NCI-H82 (cell line): Measurements from ENCODE around the gene MMP24.
"Not testable (repeated sequence)": the region's sequence is repeated elsewhere in the genome, so short reads cannot be mapped to it uniquely, and the experiment has no call there.

Experiments
- DNase-seq: peaks from one replicate; lab custom pipeline; 2025; lab: John Stamatoyannopoulos, UW

MMP24 gene

GRCh38 chr20:35311409-35311808 lies 84.9 kb downstream of the MMP24 start:
- DNase-seq: no peak

GRCh38 chr20:35311822-35312221 lies 85.3 kb downstream of the MMP24 start:
- no peak for DNase-seq

- DNase-seq: no peak
Measured at GRCh38 chr20:35312318-35312717, 85.8 kb downstream of the MMP24 start.

- DNase-seq: no peak
Measured at GRCh38 chr20:35314816-35315631, 88.5 kb downstream of the MMP24 start.

GRCh38 chr20:35315632-35316020 lies 89.1 kb downstream of the MMP24 start:
- DNase-seq: not testable (repeated sequence)

GRCh38 chr20:35316086-35316485 lies 89.6 kb downstream of the MMP24 start:
- DNase-seq: no peak

GRCh38 chr20:35317416-35318210 lies 91.1 kb downstream of the MMP24 start:
- DNase-seq: no peak

GRCh38 chr20:35318502-35319157 lies 92.1 kb downstream of the MMP24 start:
- DNase-seq: no peak

GRCh38 chr20:35319192-35319870 lies 92.8 kb downstream of the MMP24 start:
- DNase-seq: no peak

- DNase-seq: no peak
Measured at GRCh38 chr20:35319871-35320197, 93.3 kb downstream of the MMP24 start.

- DNase-seq: no peak
Measured at GRCh38 chr20:35320396-35321126, 94.1 kb downstream of the MMP24 start.

- DNase-seq: no peak
Measured at GRCh38 chr20:35325401-35325800, 98.9 kb downstream of the MMP24 start.

GRCh38 chr20:35326021-35326739 lies 99.7 kb downstream of the MMP24 start:
- no peak for DNase-seq
